HCT116 (cell line): ENCODE measurements around the gene PITPNC1. TPM values are rescaled to one million over a fixed set of nuclear protein-coding genes. Genes with fewer than 3 reads are reported as not detected.

Experiments used
- ATAC-seq: fragments of 200-7000 bp; cut with Tn5 transposase; 2 replicates; pipeline ENCODE4 v1.9.1; 2020; ENCODE audit warnings: mild to moderate bottlenecking, moderate library complexity
- BruUV-seq: library from RNA; stranded (reverse); fragments of 400-500 nt; replicated peaks from 2 replicates; lab custom pipeline; 2021; lab: Mats Ljungman, UMichigan
- CTCF ChIA-PET: fragments of 300-600 bp; sonication (Branson Sonifier 250); formaldehyde crosslinking; loops from one replicate; lab custom pipeline; 2021; ENCODE audit warnings: antibody characterized with exemption; lab: Charles Lee
- POLR2A ChIA-PET: fragments of 300-600, 350-600 bp; sonication (Branson Sonifier 250); formaldehyde crosslinking; loops from one replicate; lab custom pipeline; 2021; ENCODE audit warnings: antibody characterized with exemption; lab: Charles Lee
- RAD21 ChIA-PET, 2 experiments: fragments of 300-600 bp; sonication (Branson Sonifier 250); formaldehyde crosslinking; loops; one replicate each; lab custom pipeline; 2023; ENCODE audit warnings: low total read pairs in 2 of 2; ENCODE audit not compliant: uncharacterized antibody in 2 of 2, unreplicated experiment in 2 of 2, low non-redundant PET in 1 of 2; lab: Charles Lee
- DNase-seq: peaks from one replicate; pipeline ENCODE4 v3.0.0-alpha.2; 2010; ENCODE audit warnings: low read depth, low spot score
- H2AFZ ChIP-seq: fragments of 200-600 bp; shearing (Covaris generic), sonication (generic); 2 replicates; pipeline ENCODE4 v1.6.1; 2017; ENCODE audit warnings: low read depth, mixed run types, mixed read lengths, antibody characterized with exemption, low read length; ENCODE audit not compliant: poor library complexity, severe bottlenecking
- H3K27ac ChIP-seq: 2 replicates; pipeline ENCODE4 v1.5.1; 2012; ENCODE audit warnings: low read depth, low read length
- H3K27me3 ChIP-seq: fragments of 200-600 bp; sonication (generic); 2 replicates; pipeline ENCODE4 v1.6.1; 2016; ENCODE audit warnings: mixed run types, low read length, mixed read lengths; ENCODE audit not compliant: insufficient read depth
- H3K36me3 ChIP-seq, 2 experiments: fragments of 200-500 bp in 1 of 2; fragments of 200-600 bp in 1 of 2; sonication (Bioruptor generic) in 1 of 2; sonication (generic) in 1 of 2; 2 replicates each; pipeline versions ENCODE4 v1.5.1 to v1.6.1; 2014 to 2016; ENCODE audit warnings: low read length in 2 of 2, inconsistent platforms in 1 of 2, mixed read lengths in 1 of 2, mixed run types in 1 of 2; ENCODE audit not compliant: insufficient read depth in 2 of 2, control insufficient read depth in 1 of 2
- H3K4me1 ChIP-seq, 2 experiments: fragments of 200-600 bp in 1 of 2; sonication (generic) in 1 of 2; 2 replicates each; pipeline versions ENCODE4 v1.5.1 to v1.6.1; 2012 to 2017; ENCODE audit warnings: low read length in 2 of 2, inconsistent platforms in 1 of 2, mild to moderate bottlenecking in 1 of 2, mixed read lengths in 1 of 2, mixed run types in 1 of 2, moderate library complexity in 1 of 2; ENCODE audit not compliant: insufficient read depth in 2 of 2, control insufficient read depth in 1 of 2
- H3K4me2 ChIP-seq: fragments of 200-600 bp; sonication (generic); 2 replicates; pipeline ENCODE4 v1.6.1; 2017; ENCODE audit warnings: mixed run types, low read length, mixed read lengths
- H3K4me3 ChIP-seq, 2 experiments: fragments of 200-600 bp in 1 of 2; sonication (generic) in 1 of 2; replicated peaks in 1 of 2; 2 replicates each; pipeline ENCODE4 v1.5.1; 2011 to 2016; ENCODE audit warnings: low read length in 2 of 2, control low read depth in 1 of 2, low read depth in 1 of 2, mild to moderate bottlenecking in 1 of 2, mixed read lengths in 1 of 2, mixed run types in 1 of 2
- H3K79me2 ChIP-seq: fragments of 200-600 bp; sonication (generic); 2 replicates; pipeline ENCODE4 v1.6.1; 2017; ENCODE audit warnings: mild to moderate bottlenecking, mixed run types, low read length, moderate library complexity, mixed read lengths; ENCODE audit not compliant: insufficient read depth
- H3K9ac ChIP-seq: fragments of 200-600 bp; sonication (generic); 2 replicates; pipeline ENCODE4 v1.6.1; 2016; ENCODE audit warnings: low read length, mixed read lengths
- H3K9me2 ChIP-seq: fragments of 200-600 bp; sonication (generic), shearing (Covaris generic); 2 replicates; pipeline ENCODE4 v1.6.1; 2017; ENCODE audit warnings: mixed run types, mild to moderate bottlenecking, moderate library complexity; ENCODE audit not compliant: insufficient read depth
- H3K9me3 ChIP-seq, 2 experiments: fragments of 200-500 bp in 1 of 2; fragments of 200-600 bp in 1 of 2; sonication (Bioruptor generic) in 1 of 2; sonication (generic) in 1 of 2; 2 replicates each; pipeline ENCODE4 v1.6.1; 2014 to 2017; ENCODE audit warnings: low read length in 2 of 2, mixed read lengths in 2 of 2, inconsistent platforms in 1 of 2, low read depth in 1 of 2, mild to moderate bottlenecking in 1 of 2, mixed run types in 1 of 2, moderate library complexity in 1 of 2; ENCODE audit not compliant: control insufficient read depth in 1 of 2, insufficient read depth in 1 of 2
- H4K20me1 ChIP-seq: fragments of 200-600 bp; sonication (generic), shearing (Covaris generic); 2 replicates; pipeline ENCODE4 v1.6.1; 2017; ENCODE audit warnings: mixed run types, mild to moderate bottlenecking, moderate library complexity; ENCODE audit not compliant: insufficient read depth
- CBX3 ChIP-seq: IDR thresholded peaks from 2 replicates; pipeline ENCODE4 v1.6.1; 2012; ENCODE audit warnings: low read depth
- CEBPB ChIP-seq: IDR thresholded peaks from 2 replicates; pipeline ENCODE4 v1.6.1; 2012; ENCODE audit warnings: low read depth
- EGR1 ChIP-seq: IDR thresholded peaks from 2 replicates; pipeline ENCODE4 v1.6.1; 2012; ENCODE audit warnings: low read depth
- ELF1 ChIP-seq: IDR thresholded peaks from 2 replicates; pipeline ENCODE4 v1.6.1; 2012; ENCODE audit warnings: low read depth, borderline replicate concordance
- EZH2phosphoT487 ChIP-seq: fragments of 200-600 bp; IDR thresholded peaks from 2 replicates; pipeline ENCODE4 v1.6.1; 2018; ENCODE audit warnings: antibody characterized with exemption, borderline replicate concordance
- FOSL1 ChIP-seq: IDR thresholded peaks from 2 replicates; pipeline ENCODE4 v1.6.1; 2012; ENCODE audit warnings: low read depth
- POLR2A ChIP-seq: IDR thresholded peaks from 2 replicates; pipeline ENCODE4 v1.7.0; 2011; ENCODE audit warnings: borderline replicate concordance; ENCODE audit not compliant: insufficient read depth, insufficient read length; ENCODE audit errors: extremely low read depth
- SP1 ChIP-seq: IDR thresholded peaks from 2 replicates; pipeline ENCODE4 v1.6.1; 2012; ENCODE audit warnings: low read depth
- TCF7L2 ChIP-seq: IDR thresholded peaks from 2 replicates; pipeline ENCODE4 v1.7.0; 2011; ENCODE audit warnings: borderline replicate concordance, inconsistent platforms; ENCODE audit not compliant: insufficient read depth, insufficient read length; ENCODE audit errors: extremely low read depth
- YY1 ChIP-seq: IDR thresholded peaks from 2 replicates; pipeline ENCODE4 v1.6.1; 2011; ENCODE audit warnings: low read length, low read depth, moderate library complexity, mild to moderate bottlenecking; ENCODE audit not compliant: insufficient replicate concordance; ENCODE audit errors: extremely low read depth
- ZFX ChIP-seq: fragments of 450-650 bp; IDR thresholded peaks from 2 replicates; pipeline ENCODE4 v1.6.1; 2017
- ZNF274 ChIP-seq: fragments of 200-500 bp; sonication (Bioruptor generic); IDR thresholded peaks from 2 replicates; pipeline ENCODE4 v1.6.1; 2014; ENCODE audit warnings: mild to moderate bottlenecking, low read depth, low read length, inconsistent platforms
- intact Hi-C: fragments of 100-400 bp; cut with micrococcal nuclease; formaldehyde crosslinking; loops from 2 replicates; pipeline ENCODE4 v1.10.0; 2022
- total RNA-seq: library from RNA; stranded (reverse); gene quantifications from one replicate; pipeline ENCODE4 v1.2.1, GENCODE V29; 2021; ENCODE audit not compliant: unreplicated experiment
- TF ChIP-seq, protein P1 (sequence below): IDR thresholded peaks from 2 replicates; pipeline ENCODE4 v1.6.1; 2012
- TF ChIP-seq, protein P2 (sequence below): IDR thresholded peaks from 2 replicates; pipeline ENCODE4 v1.6.1; 2012
- TF ChIP-seq, protein P3 (sequence below): IDR thresholded peaks from 2 replicates; pipeline ENCODE4 v1.6.1; 2011; ENCODE audit warnings: mild to moderate bottlenecking, low read length, moderate library complexity; ENCODE audit not compliant: insufficient replicate concordance; ENCODE audit errors: extremely low read depth

PITPNC1 gene
- total RNA-seq, 1 experiment from 2014 or later = 41.9 TPM

GRCh38 chr17:67707442-67707841 lies 330.4 kb downstream of the PITPNC1 start:
- Histone ChIP-seq H3K4me1 (peaks cover 0 to 4% of the 10 kb centered on the region in 2 experiments; a peak in 2 of 4 replicates), H3K9ac (no peak overlapping the region), H3K36me3 (no peaks in the 10 kb centered on the region), H3K27ac (no peak overlapping the region), H3K79me2 (no peaks in the 10 kb centered on the region), H3K27me3 (no peaks in the 10 kb centered on the region), H3K4me2 (no peak overlapping the region), H4K20me1 (no peaks in the 10 kb centered on the region), H3K4me3 (no peak overlapping the region), H3K9me3 (no peaks in the 10 kb centered on the region)
- no peak for ATAC-seq
- intact Hi-C loops = no loop called here
- RAD21 ChIA-PET = no interaction called here
- POLR2A ChIA-PET = interaction anchor here (1.3 kb wide), 1 partner anchor 20 kb away, joined by 4 read pairs; no protein-coding TSS in a partner anchor
- no peak for DNase-seq
- BruUV-seq = no TSS peak
- no peak for TF ChIP-seq TCF7L2
- TF ChIP-seq, protein P1, sequence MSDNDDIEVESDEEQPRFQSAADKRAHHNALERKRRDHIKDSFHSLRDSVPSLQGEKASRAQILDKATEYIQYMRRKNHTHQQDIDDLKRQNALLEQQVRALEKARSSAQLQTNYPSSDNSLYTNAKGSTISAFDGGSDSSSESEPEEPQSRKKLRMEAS = no peak
- no peak for TF ChIP-seq FOSL1
- TF ChIP-seq, protein P2, sequence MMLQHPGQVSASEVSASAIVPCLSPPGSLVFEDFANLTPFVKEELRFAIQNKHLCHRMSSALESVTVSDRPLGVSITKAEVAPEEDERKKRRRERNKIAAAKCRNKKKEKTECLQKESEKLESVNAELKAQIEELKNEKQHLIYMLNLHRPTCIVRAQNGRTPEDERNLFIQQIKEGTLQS = no peak
- TF ChIP-seq CEBPB = no peak
- TF ChIP-seq EGR1 = no peak
- TF ChIP-seq EZH2phosphoT487 = no peak
- TF ChIP-seq, all 23 proteins: peak for 0
- no peak overlapping the region for H2AFZ ChIP-seq
- CTCF ChIA-PET = no interaction called here
- no peaks in the 10 kb centered on the region for H3K9me2 ChIP-seq

- no peaks in the 10 kb centered on the region for H4K20me1 ChIP-seq
- no peak overlapping the region for H3K27ac ChIP-seq
- H3K27me3 ChIP-seq = no peaks in the 10 kb centered on the region
- no peaks in the 10 kb centered on the region for H3K79me2 ChIP-seq
- POLR2A ChIA-PET = interaction anchor here (1.3 kb wide), 1 partner anchor 21 kb away, joined by 4 read pairs; no protein-coding TSS in a partner anchor
- RAD21 ChIA-PET = no interaction called here
- intact Hi-C loops = no loop called here
- ATAC-seq (peak; percentile 49; the same call in 1 of the 2 replicates), DNase-seq (no peak)
- H3K36me3 ChIP-seq = no peaks in the 10 kb centered on the region
- no peak overlapping the region for H2AFZ ChIP-seq
- no peaks in the 10 kb centered on the region for H3K9me2 ChIP-seq
- no peak overlapping the region for H3K9ac ChIP-seq
- no peaks in the 10 kb centered on the region for H3K9me3 ChIP-seq
- H3K4me1 ChIP-seq = peaks cover 0 to 4% of the 10 kb centered on the region in 2 experiments; a peak in 2 of 4 replicates
- BruUV-seq = no TSS peak
- no peak overlapping the region for H3K4me3 ChIP-seq
- H3K4me2 ChIP-seq = no peak overlapping the region
- CTCF ChIA-PET = no interaction called here
- TF ChIP-seq EZH2phosphoT487 (no peak), POLR2A (no peak), ZFX (no peak), YY1 (no peak), CBX3 (no peak), ZNF274 (no peak), ELF1 (no peak), SP1 (no peak)
- TF ChIP-seq, protein P3, sequence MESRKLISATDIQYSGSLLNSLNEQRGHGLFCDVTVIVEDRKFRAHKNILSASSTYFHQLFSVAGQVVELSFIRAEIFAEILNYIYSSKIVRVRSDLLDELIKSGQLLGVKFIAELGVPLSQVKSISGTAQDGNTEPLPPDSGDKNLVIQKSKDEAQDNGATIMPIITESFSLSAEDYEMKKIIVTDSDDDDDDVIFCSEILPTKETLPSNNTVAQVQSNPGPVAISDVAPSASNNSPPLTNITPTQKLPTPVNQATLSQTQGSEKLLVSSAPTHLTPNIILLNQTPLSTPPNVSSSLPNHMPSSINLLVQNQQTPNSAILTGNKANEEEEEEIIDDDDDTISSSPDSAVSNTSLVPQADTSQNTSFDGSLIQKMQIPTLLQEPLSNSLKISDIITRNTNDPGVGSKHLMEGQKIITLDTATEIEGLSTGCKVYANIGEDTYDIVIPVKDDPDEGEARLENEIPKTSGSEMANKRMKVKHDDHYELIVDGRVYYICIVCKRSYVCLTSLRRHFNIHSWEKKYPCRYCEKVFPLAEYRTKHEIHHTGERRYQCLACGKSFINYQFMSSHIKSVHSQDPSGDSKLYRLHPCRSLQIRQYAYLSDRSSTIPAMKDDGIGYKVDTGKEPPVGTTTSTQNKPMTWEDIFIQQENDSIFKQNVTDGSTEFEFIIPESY = no peak
- TF ChIP-seq, protein P2 = no peak
These were observed 331.3 kb downstream of the PITPNC1 start for GRCh38 chr17:67708378-67708777.
